ENCODE results near the gene SSBP3.

SSBP3 gene

GRCh38 chr1:54279457-54279856 lies 126.7 kb downstream of the SSBP3 start:
- DNase-seq: no peak

- peak; percentile 77 for DNase-seq
Observed at GRCh38 chr1:54278941-54279422, 127.2 kb downstream of the SSBP3 start.

- DNase-seq: no peak
Observed at GRCh38 chr1:54277451-54278341, 128.5 kb downstream of the SSBP3 start.

GRCh38 chr1:54276617-54277450 lies 129.4 kb downstream of the SSBP3 start:
- DNase-seq: no peak

- DNase-seq: peak; percentile 68
Observed at GRCh38 chr1:54275349-54275748, 130.8 kb downstream of the SSBP3 start.

- no peak for DNase-seq
Observed at GRCh38 chr1:54274881-54275280, 131.3 kb downstream of the SSBP3 start.

GRCh38 chr1:54274448-54274847 lies 131.7 kb downstream of the SSBP3 start:
- no peak for DNase-seq

- peak; percentile 38 for DNase-seq
Observed at GRCh38 chr1:54273795-54274163, 132.4 kb downstream of the SSBP3 start.

GRCh38 chr1:54273092-54273794 lies 133.0 kb downstream of the SSBP3 start:
- DNase-seq: peak; percentile 84

GRCh38 chr1:54272772-54273091 lies 133.5 kb downstream of the SSBP3 start:
- DNase-seq: no peak

- peak; percentile 27 for DNase-seq
Observed at GRCh38 chr1:54272134-54272533, 134.1 kb downstream of the SSBP3 start.

- DNase-seq: no peak
Observed at GRCh38 chr1:54271341-54271740, 134.9 kb downstream of the SSBP3 start.

- DNase-seq: no peak
Observed at GRCh38 chr1:54270543-54270942, 135.7 kb downstream of the SSBP3 start.

GRCh38 chr1:54268762-54269297 lies 137.4 kb downstream of the SSBP3 start:
- DNase-seq: no peak

GRCh38 chr1:54267815-54268761 lies 138.1 kb downstream of the SSBP3 start:
- DNase-seq: no peak

GRCh38 chr1:54266908-54267307 lies 139.3 kb downstream of the SSBP3 start:
- DNase-seq: no peak

- no peak for DNase-seq
Observed at GRCh38 chr1:54266195-54266594, 140.0 kb downstream of the SSBP3 start.

- no peak for DNase-seq
Observed at GRCh38 chr1:54265659-54266058, 140.5 kb downstream of the SSBP3 start.

GRCh38 chr1:54265126-54265525 lies 141.1 kb downstream of the SSBP3 start:
- no peak for DNase-seq

GRCh38 chr1:54263601-54264226 lies 142.5 kb downstream of the SSBP3 start:
- DNase-seq: no peak

GRCh38 chr1:54262244-54262643 lies 143.9 kb downstream of the SSBP3 start:
- no peak for DNase-seq
